HUES48 (cell line): ENCODE results near the gene TKTL1.
"Not testable (repeated sequence)": the region's sequence is repeated elsewhere in the genome, so short reads cannot be mapped to it uniquely, and the experiment has no call there.

Source experiments
- H3K27ac ChIP-seq: one replicate; pipeline ENCODE4 v1.7.0; 2013; ENCODE audit warnings: low read depth, low read length, inconsistent platforms
- H3K27me3 ChIP-seq: 2 replicates; pipeline ENCODE4 v1.6.1; 2013; ENCODE audit warnings: mild to moderate bottlenecking, low read length; ENCODE audit not compliant: control insufficient read depth, insufficient read depth
- H3K36me3 ChIP-seq: 2 replicates; pipeline ENCODE4 v1.6.1; 2013; ENCODE audit warnings: low read length; ENCODE audit not compliant: control insufficient read depth, insufficient read depth
- H3K4me1 ChIP-seq: 2 replicates; pipeline ENCODE4 v1.6.1; 2013; ENCODE audit warnings: mild to moderate bottlenecking, low read length; ENCODE audit not compliant: control insufficient read depth, insufficient read depth
- H3K4me3 ChIP-seq: 2 replicates; pipeline ENCODE4 v1.5.1; 2013; ENCODE audit warnings: mild to moderate bottlenecking, low read depth, low read length
- H3K9ac ChIP-seq: 2 replicates; pipeline ENCODE4 v1.6.1; 2013; ENCODE audit warnings: mild to moderate bottlenecking, low read depth, low read length, moderate library complexity
- H3K9me3 ChIP-seq: 2 replicates; pipeline ENCODE4 v1.6.1; 2013; ENCODE audit warnings: low read length; ENCODE audit not compliant: control insufficient read depth, insufficient read depth

The TKTL1 gene, protein sequence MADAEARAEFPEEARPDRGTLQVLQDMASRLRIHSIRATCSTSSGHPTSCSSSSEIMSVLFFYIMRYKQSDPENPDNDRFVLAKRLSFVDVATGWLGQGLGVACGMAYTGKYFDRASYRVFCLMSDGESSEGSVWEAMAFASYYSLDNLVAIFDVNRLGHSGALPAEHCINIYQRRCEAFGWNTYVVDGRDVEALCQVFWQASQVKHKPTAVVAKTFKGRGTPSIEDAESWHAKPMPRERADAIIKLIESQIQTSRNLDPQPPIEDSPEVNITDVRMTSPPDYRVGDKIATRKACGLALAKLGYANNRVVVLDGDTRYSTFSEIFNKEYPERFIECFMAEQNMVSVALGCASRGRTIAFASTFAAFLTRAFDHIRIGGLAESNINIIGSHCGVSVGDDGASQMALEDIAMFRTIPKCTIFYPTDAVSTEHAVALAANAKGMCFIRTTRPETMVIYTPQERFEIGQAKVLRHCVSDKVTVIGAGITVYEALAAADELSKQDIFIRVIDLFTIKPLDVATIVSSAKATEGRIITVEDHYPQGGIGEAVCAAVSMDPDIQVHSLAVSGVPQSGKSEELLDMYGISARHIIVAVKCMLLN

DNA sequence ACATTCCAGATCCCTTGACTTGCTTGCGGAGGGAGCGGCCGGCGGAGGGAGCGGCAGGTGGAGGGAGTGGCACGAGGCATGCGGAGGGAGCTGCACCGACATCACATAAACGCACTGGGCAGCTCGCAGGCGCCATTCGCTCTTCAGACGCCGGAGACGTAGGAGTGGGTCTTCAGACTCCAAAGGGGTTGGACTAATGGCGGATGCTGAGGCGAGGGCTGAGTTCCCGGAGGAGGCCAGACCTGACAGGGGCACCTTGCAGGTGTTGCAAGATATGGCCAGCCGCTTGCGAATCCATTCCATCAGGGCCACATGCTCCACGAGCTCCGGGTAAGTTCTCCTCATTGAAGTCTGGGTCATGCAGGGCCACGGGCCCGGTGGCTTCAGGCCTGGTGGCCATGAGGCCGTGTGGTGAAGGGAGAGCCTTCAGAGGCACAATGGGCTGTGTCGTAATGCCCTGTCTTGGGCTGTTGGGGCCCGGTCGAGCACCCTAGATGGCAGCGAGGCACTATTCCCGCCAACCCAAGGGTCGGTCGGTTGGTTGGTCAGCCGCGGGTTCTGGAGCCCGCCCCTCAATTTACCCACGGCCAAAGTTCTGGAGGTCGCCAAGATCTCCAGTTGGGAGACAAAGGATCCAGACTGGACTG lies at the start of gene TKTL1:
Gene TKTL1, plus strand, starts transcription at position 132 of the 647 bp plus-strand sequence. Its CDS starts 65 bp downstream, at position 197.
- Histone ChIP-seq H3K4me3 (no peak within 1 kb of the TSS), H3K27ac (no peak within 1 kb of the TSS), H3K9ac (no peak within 1 kb of the TSS), H3K4me1 (no peaks in the 10 kb centered on the region), H3K36me3 (no peaks in the 10 kb centered on the region), H3K9me3 (peaks cover 16% of the 10 kb centered on the region; the same call in 1 of the 2 replicates), H3K27me3 (no peaks in the 10 kb centered on the region)

DNA sequence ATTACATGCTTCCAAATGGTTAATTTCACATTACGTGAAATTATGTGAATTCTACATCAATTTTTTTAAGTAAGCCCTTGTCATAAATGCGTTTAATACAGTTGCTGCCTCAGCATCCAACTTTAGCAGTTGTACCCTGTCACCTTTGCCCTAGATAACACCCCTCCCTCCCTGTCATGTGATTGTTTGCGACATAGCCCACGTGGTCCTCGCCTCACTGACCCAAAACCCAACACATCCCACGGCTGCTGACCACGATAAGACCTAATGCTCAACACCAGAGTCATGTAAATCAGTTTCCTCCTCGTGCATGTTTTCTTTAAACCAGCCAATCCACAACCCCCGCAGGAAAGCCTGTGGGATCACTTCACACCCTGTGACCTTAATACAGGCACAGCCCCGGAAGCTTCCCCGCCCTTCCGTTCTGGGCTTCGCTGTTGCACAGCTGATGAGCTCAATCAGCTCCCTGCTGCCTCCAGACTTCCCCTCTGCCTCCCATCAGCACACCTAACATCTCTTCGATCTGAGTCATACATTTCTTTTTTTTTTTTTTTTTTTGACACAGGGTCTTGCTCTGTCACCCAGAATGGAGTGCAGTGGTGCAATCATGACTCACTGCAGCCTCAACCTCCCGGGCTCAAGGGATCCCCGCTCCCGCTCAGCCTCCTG lies 48.1 kb upstream of the TKTL1 start:
- H3K27me3 ChIP-seq, H3K4me3 ChIP-seq, H3K36me3 ChIP-seq, H3K9ac ChIP-seq, H3K27ac ChIP-seq, H3K9me3 ChIP-seq, H3K4me1 ChIP-seq: not testable (repeated sequence)

GRCh38 chrX:154248076-154248475 lies 47.5 kb upstream of the TKTL1 start:
- H3K4me1 ChIP-seq, H3K9me3 ChIP-seq, H3K9ac ChIP-seq, H3K36me3 ChIP-seq, H3K27ac ChIP-seq, H3K27me3 ChIP-seq, H3K4me3 ChIP-seq: not testable (repeated sequence)

DNA sequence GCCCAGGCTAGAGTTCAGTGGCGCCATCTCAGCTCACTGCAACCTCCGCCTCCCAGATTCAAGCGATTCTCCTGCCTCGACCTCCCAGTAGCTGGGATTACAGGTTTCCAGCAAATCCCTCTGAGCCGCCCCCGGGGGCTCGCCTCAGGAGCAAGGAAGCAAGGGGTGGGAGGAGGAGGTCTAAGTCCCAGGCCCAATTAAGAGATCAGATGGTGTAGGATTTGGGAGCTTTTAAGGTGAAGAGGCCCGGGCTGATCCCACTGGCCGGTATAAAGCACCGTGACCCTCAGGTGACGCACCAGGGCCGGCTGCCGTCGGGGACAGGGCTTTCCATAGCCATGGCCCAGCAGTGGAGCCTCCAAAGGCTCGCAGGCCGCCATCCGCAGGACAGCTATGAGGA lies 38.3 kb upstream of the TKTL1 start, which contains the start of gene OPN1MW3:
Gene OPN1MW3, plus strand, starts transcription at position 301 of the 400 bp plus-strand sequence. Its CDS starts 38 bp downstream, at position 339.
- not testable (repeated sequence) for H3K27me3 ChIP-seq, H3K36me3 ChIP-seq, H3K4me1 ChIP-seq, H3K9me3 ChIP-seq, H3K27ac ChIP-seq, H3K9ac ChIP-seq, H3K4me3 ChIP-seq

DNA sequence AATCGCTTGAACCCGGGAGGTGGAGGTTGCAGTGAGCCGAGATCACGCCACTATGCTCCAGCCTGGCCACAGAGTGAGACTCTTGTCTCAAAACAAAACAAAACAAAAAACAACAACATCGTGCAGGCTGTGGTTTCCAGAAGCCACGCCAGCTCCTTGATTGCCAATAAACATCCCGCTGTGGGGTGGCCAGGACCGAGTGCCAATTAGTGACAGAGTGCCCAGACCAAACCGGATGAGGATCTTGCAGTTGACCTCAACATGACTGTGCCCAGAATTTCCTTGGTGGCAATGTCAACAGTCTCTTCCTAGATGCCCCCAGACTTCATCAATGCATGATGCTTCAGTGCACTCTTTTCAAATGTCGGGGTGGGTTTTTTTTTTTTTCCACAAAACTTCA lies 36.9 kb upstream of the TKTL1 start:
- not testable (repeated sequence) for H3K9ac ChIP-seq, H3K27me3 ChIP-seq, H3K27ac ChIP-seq, H3K4me3 ChIP-seq, H3K9me3 ChIP-seq, H3K36me3 ChIP-seq, H3K4me1 ChIP-seq

- H3K27ac ChIP-seq: not testable (repeated sequence)
Measured at GRCh38 chrX:154263072-154263471, 32.5 kb upstream of the TKTL1 start.

GRCh38 chrX:154269245-154269644 lies 26.4 kb upstream of the TKTL1 start:
- not testable (repeated sequence) for H3K4me1 ChIP-seq, H3K27ac ChIP-seq, H3K36me3 ChIP-seq, H3K9me3 ChIP-seq, H3K4me3 ChIP-seq, H3K9ac ChIP-seq, H3K27me3 ChIP-seq

More at GRCh38 chrX:154263072-154263471, 32.5 kb upstream of the TKTL1 start:
- H3K9ac ChIP-seq, H3K9me3 ChIP-seq, H3K36me3 ChIP-seq, H3K4me3 ChIP-seq, H3K4me1 ChIP-seq, H3K27me3 ChIP-seq: not testable (repeated sequence)

- not testable (repeated sequence) for H3K9me3 ChIP-seq, H3K9ac ChIP-seq, H3K36me3 ChIP-seq, H3K27me3 ChIP-seq, H3K4me1 ChIP-seq, H3K27ac ChIP-seq, H3K4me3 ChIP-seq
Measured at GRCh38 chrX:154284489-154285338, 10.9 kb upstream of the TKTL1 start.

- H3K9ac ChIP-seq, H3K4me1 ChIP-seq, H3K4me3 ChIP-seq, H3K27ac ChIP-seq, H3K36me3 ChIP-seq, H3K9me3 ChIP-seq, H3K27me3 ChIP-seq: not testable (repeated sequence)
Measured at GRCh38 chrX:154286406-154286805, 9.2 kb upstream of the TKTL1 start.

DNA sequence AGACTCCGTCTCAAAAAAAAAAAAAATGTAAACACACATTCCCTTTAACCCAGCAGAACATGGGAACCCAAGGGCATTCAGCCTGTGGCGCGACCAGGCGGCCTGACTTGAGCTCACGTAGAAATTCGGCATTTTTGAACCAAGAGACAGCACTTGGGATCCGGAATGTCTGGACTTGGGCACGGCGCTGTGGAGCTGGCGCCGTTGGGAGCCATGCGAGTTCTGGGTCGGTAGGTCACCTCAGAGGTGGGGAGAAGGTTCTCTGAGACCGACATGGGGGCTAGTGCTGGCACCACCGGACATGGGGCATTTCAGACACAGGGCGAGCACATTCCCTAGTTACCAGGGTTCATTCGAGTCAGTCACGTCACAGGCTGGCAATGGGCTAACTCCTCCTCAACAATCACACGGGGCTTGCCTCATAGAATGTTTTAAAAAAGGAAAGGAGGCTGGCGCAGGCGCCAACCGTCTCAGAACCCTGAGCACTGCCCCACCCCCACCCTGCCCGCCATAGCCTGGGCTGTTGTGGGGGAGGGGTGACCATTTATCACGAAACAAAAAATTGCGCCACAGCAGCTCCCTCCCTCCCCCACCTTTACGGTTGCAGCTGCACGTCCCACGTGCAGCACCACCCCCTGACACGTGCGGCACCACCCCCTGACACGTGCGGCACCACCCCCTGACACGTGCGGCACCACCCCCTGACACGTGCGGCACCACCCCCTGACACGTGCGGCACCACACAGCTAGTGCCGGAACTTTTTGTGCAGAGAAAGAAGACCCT lies 612 bp upstream of the TKTL1 start, which contains the start of gene TEX28:
Gene TEX28, minus strand, starts transcription at position 334 of the 784 bp plus-strand sequence. CDS start 3,007 bp downstream, outside the sequence.
- Histone ChIP-seq H3K36me3 (no peaks in the 10 kb centered on the region), H3K4me3 (no peak within 1 kb of the TSS), H3K9me3 (peaks cover 9% of the 10 kb centered on the region; the same call in 1 of the 2 replicates), H3K4me1 (no peaks in the 10 kb centered on the region), H3K27me3 (no peaks in the 10 kb centered on the region), H3K9ac (no peak within 1 kb of the TSS), H3K27ac (no peak within 1 kb of the TSS)
